Measurements from ENCODE around the gene TOB1. TPM values are rescaled to one million over a fixed set of nuclear protein-coding genes. Genes with fewer than 3 reads are reported as not detected.

The TOB1 gene
- total RNA-seq, 1 donor from 2014 or later = 41.7 TPM

- H3K27me3 ChIP-seq = no peaks in the 10 kb centered on the region
- H3K4me1 ChIP-seq = no peaks in the 10 kb centered on the region
- TF ChIP-seq, protein P1, sequence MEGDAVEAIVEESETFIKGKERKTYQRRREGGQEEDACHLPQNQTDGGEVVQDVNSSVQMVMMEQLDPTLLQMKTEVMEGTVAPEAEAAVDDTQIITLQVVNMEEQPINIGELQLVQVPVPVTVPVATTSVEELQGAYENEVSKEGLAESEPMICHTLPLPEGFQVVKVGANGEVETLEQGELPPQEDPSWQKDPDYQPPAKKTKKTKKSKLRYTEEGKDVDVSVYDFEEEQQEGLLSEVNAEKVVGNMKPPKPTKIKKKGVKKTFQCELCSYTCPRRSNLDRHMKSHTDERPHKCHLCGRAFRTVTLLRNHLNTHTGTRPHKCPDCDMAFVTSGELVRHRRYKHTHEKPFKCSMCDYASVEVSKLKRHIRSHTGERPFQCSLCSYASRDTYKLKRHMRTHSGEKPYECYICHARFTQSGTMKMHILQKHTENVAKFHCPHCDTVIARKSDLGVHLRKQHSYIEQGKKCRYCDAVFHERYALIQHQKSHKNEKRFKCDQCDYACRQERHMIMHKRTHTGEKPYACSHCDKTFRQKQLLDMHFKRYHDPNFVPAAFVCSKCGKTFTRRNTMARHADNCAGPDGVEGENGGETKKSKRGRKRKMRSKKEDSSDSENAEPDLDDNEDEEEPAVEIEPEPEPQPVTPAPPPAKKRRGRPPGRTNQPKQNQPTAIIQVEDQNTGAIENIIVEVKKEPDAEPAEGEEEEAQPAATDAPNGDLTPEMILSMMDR (IDR thresholded peaks at IDR 0.05) = no peak
- H3K36me3 ChIP-seq = no peaks in the 10 kb centered on the region
- DNase-seq (ENCODE audit: low spot score in 2 of 2) = no peak
- H3K9me3 ChIP-seq = no peaks in the 10 kb centered on the region
- no peak overlapping the region for H3K4me3 ChIP-seq
- intact Hi-C loops (cut with DNase I) = loop anchor here (2.0 kb wide), 1 partner anchor 25 kb away; no protein-coding TSS in a partner anchor
- H3K27ac ChIP-seq = no peak overlapping the region
These were observed 49.9 kb downstream of the TOB1 start for GRCh38 chr17:50816271-50816670.

GRCh38 chr17:50815400-50815799 is 50.8 kb downstream of the TOB1 start:
- no peak for DNase-seq (ENCODE audit: low spot score in 2 of 2)
- intact Hi-C loops (cut with DNase I) = no loop called here
- Histone ChIP-seq H3K4me3 (no peak overlapping the region), H3K9me3 (no peaks in the 10 kb centered on the region), H3K36me3 (no peaks in the 10 kb centered on the region), H3K27ac (no peak overlapping the region), H3K27me3 (no peaks in the 10 kb centered on the region), H3K4me1 (no peaks in the 10 kb centered on the region)
- TF ChIP-seq, protein P1 (IDR thresholded peaks at IDR 0.05) = no peak

DNA sequence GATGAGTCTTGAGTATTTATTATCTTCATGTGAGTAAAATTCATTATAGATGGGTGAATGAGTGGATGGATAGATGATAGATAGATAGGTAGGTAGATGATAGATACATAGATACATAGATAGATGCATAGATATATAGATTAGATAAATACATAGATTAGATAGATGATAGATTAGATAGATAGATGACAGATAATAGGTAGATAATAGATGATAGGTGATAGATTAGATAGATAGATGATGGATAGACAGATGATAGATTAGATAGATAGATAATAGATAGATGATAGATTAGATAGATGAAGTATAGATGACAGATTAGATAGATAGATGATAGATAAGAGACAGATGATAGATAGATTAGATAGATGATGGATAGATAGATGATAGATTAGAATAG is 52.6 kb downstream of the TOB1 start:
- no peaks in the 10 kb centered on the region for H3K27me3 ChIP-seq
- H3K27ac ChIP-seq = no peak overlapping the region
- intact Hi-C loops (cut with DNase I) = no loop called here
- H3K4me3 ChIP-seq = no peak overlapping the region
- H3K36me3 ChIP-seq = no peaks in the 10 kb centered on the region
- no peaks in the 10 kb centered on the region for H3K9me3 ChIP-seq
- TF ChIP-seq, protein P1 (IDR thresholded peaks at IDR 0.05) = no peak
- no peaks in the 10 kb centered on the region for H3K4me1 ChIP-seq
- no peak for DNase-seq (ENCODE audit: low spot score in 2 of 2)

Other genes starting within 250 kb of the TOB1 start
- 30.2 TPM for gene ABCC3, start 231.5 kb downstream of the TOB1 start, total RNA-seq
- 35.4 TPM for gene ANKRD40, start 158.4 kb downstream of the TOB1 start, total RNA-seq
- gene LUC7L3, start 146.8 kb downstream of the TOB1 start, total RNA-seq = 32.0 TPM
- not detected for gene ANKRD40CL, start 98.8 kb downstream of the TOB1 start, total RNA-seq
- not detected for gene WFIKKN2, start 30.8 kb downstream of the TOB1 start, total RNA-seq